Measurements from ENCODE around the gene CALML5.

Gene CALML5

DNA sequence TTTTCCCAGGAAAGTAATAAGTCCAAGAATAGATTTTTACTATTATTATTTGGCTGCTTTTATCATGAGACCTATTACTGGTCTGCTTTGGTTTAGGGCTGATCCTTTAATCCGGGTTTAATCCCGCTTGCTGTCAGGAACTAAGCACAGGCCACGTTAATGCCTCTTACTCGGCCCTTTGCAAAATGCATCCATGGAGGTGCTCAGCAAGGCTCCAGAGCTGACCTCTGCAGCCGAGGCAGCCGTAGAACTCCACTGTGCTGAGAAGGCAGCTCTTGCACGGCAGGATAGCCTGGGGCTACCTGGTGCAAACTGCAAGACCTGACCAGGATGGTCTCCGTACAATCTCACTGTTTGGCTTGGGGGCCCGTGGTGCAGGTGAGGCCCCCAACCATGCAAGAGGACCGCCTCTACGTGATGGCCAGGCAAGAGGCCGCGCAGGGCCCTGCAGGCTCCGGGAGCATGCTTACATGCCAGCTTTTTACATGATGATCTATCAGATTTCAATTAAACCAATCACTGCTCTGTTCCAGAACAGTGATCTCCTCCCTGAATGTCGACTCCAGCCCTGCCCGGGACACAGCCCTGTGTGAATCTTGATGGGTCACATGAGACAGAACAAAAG lies 15.0 kb upstream of the CALML5 start:
- no peak for DNase-seq

DNA sequence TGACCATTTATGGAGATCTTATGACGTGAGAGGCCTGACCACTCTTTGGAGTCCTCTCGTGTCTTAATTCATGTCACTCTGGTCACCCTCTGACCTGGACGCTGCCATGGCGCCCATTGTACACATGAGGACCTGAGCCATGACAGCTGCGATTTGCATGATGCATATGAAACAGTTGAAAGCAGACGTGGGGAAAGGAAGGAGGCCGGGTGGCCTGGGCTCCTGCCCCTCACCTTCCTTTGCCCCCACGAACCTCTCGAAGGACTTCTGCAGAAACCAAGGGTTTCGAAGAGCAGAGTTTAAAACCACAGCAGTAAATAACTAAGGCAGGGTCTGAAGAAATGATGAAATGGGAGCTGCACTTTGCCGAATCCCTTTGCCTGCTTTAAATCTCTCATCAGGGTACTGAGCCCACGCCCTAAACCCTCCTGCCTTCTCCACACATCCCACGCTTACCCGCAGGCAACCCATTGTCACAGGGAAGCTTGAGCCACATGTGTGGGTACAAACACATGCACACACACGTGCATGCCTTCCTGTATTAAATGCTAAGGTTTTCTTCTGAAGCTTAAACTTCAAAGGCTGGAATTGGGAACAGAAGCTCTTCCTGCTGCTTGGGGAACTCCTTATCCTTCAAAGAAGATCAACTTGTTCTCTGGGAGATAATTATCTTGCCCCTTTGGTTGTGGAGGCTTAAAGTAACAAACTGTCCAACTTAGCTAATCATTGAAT lies 13.7 kb upstream of the CALML5 start:
- no peak for DNase-seq

DNA sequence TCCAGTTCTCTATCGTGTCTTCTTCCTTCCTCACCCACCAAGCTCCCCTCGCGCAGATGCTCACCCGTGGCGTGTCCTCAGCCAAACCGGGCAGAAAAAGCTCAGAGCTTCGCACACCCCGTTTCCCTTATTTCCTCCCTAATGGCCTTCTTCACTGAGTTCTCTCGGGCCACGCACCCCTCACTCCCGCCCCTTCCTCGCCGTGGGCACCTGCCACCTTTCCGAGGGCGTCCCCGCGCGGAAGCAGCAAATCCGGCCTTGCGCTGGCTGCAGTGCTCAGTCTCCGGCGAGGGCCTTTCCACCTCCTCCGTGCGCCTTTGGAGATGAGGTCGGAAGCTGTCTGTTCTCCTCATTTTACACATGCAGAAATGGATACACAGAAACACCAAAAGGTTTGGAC lies 13.0 kb upstream of the CALML5 start:
- no peak for DNase-seq

DNA sequence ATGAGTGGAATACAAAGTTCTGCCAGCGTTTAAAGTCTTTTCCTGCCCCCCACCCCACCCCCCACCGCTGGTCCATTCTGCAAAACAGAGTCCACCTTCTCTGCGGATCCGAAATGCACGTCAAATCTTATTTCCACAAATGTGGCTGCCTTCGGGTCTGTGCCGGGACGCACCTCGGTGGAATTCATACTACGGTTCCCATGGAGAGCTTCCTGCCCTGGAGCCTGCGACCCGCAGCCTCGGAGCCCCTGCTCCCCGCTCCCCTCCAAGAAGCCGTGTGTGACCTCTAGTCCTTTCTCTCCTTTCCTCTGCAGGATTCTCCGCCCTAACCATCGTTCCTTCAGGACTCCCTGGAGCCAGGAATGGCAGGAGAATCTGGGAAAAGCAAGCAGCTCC lies 12.5 kb upstream of the CALML5 start:
- DNase-seq: no peak

DNA sequence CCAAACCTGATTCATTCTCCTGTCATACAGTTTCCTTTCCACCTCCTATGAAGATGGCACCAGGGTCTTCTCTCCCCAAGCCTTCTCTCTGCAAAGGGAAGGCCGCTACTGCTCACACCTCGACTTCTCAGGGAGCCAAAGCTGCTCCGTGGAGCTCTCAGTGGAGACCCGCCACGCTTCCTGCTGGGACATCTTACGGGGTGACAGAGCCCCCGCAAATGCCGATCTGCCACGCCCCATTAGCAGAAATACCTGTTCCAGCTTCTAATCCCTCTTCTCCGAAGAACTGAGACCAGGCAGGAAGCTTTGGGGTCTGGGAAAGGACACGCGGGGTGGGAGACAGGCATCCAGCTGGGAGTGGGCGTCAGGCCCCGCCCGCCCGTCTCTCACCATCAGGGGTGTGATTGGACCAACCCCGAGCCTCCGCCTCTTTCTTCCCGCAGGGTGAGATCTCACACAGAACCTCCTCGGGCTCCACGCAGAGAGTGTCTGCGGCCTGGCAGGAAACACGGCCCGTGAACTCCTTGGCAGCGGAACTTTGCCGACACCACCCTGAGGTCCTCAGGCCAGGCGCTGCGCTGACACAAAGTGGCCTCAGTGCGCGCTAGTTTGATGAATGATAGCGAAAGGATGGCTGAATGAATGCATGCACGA lies 12.0 kb upstream of the CALML5 start:
- DNase-seq: no peak

DNA sequence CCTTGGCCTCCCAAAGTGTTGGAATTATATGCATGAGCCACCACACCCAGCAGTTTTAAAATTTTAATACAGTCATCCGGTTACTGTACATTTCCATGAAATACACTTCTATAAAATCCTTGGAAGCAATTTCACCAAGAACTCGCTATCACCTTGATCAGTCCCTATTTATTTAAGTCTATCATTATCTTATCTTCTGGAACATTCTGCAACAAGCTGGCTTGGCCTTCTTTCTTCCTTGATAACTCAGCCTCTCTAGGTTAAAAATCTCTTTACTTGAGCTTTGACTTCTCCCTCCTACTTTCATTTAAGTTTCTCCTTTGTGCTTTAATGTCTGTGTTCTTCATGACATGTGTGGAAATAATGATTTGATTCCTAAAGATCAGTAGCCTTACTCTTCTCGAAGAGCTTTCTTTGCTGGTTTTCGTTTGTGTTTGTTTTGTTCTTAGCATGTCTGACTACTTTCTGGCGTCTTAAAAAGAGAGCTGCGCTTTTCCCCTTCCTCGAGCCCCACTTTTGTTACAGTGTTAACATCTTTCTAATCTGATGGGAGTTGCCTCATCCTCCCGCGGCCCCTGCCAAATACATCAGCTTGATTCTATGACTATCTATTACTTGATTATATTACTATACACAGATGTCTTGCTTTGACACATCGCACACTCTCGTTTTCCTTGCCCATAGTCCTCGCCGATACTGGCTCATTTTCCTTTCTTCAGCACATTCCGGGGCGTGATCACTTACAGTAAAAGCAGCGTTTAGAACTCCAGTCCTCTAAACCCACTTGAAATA lies 11.1 kb upstream of the CALML5 start:
- DNase-seq: no peak

DNA sequence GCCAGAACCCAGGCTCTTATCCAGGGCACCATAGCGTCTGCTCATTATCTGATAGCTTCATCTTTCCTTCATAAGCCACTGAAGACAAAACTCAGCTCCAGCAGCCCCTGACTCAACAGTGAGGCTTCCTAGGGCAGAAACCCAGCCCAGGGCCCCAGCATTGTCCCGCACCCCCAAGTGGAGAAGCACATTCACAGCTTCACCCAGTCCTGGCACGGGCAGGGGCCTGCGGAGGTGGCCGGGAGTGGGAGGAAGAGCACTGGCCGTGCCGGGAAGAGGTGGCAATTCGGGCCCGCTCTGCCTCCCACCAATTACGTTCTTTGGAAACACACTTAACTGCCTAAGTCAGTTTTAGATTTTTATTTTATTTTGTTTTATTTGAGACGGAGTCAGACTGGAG lies 10.3 kb upstream of the CALML5 start:
- no peak for DNase-seq

DNA sequence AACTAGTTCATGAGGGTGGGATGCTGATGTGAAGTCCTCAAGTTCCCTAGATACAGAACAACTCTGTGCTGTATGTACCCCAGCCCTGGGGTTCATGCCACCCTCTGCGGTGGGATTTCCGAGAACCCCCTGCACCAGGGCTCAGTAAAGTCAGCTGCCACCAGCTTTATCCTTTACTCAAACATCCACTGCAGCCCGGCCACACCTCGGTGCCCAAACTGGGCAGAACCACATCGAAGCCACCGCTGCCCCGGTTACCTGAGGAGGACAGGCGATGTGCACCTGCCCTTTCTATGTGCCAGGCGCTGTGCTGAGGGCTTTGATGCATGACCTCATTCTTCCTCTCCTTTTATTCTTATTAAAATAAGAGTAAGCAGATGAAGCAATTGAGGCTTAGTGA lies 9.9 kb upstream of the CALML5 start:
- no peak for DNase-seq

DNA sequence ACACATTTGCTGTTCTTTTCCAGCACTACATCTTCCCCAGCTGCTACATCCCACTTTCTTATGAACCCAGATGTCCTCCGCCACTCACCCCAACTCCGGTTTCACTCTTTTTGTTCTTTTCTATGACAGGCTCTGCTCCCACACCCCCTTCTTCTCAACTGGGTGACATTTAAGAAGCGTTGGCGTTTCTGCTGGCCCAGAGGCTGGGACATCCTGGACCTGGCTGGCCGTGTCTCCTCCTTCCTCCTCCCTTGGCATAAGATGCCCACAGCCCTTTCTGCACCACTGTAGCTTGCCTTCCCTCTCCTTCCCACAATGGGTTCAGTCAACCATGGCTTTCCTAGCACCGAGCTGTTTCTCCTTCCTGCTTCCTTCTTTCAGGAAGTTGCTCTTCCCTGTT lies 9.4 kb upstream of the CALML5 start:
- DNase-seq: no peak

DNA sequence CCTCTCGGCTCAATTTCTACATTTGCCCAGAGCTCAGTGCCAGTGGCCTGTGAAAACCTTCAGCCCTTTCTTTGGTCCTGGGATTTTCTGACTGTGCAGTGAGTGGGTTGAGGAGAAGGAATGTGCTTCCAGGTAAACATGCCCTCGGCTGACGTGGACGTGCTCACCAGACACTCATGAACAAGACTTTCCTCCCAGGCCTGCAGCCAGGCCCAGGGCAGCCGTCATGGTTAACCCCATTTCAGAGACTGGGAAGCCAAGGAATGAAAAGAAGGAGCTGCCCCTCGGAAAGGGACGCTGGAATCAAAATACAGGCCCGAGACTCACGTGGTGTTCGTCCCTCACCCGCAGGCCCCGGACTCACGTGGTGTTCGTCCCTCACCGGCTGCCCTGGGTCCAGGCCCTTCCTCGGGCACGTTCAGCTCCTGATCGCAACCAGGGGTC lies 8.8 kb upstream of the CALML5 start:
- DNase-seq: no peak

DNA sequence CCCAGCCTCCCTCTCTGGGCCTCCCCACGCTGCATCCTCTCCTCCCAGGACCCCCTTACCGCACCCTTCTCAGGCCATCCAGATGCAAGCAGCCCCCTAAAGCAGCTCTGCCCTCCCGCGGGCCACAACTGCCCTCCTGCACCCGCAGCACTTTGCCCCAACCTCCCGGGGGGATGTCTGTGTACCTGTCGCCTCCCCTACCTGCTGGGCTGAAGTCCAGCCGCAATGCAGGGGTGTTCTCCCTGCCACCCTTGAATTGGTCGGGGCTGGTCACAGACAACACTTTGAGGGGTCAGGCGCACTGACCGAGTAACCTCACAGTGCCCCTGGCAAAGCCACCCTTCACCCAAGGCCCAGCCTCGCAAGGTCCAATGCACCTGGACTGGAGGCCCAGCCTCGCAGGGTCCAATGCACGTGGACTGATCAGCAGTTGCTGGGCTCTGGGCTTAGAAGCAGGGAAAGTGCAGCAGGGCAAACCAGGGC lies 8.3 kb upstream of the CALML5 start:
- no peak for DNase-seq

DNA sequence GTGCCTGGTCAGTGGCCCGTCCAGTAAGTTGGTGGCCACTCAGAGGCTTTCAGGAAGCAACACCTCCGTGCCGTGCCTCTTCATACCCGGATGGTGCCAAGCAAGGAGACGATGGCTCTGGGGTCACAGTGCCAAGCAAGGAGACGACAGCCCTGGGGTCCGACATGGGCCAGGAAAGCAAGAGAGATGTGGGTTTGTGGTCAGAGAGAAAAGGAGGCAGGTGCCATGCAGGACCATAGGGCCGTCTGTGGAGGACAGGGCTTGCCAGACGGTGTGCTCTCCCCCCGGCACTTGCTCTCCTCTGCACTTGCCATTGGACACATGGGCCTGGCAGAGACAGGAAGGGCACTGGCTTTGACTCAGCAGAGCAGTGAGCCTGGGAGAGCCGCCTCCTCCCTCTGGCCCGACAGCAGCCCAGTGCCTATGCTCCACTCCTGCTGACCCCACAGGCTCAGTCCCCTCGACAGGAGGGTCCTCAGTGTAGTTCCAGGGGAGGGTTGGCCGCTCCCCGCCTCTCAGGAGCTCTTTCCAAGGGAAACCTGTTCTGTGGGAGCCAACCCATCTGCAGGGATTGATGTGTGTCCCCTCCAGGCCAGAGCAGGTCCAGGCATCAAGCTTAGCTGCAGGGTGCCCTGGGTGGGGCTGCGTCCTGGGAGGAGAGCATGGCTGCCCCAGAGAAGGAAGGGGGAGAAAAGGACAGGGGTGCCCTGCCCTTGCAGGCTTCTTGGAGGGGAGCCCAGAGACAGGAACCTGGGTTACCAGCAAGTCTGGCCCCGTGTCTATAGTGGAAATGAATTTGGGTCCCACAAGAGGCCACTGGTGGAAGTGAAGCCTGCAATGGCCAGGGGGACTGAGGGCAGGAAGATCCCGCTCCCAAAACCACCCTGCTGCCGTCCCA lies 7.6 kb upstream of the CALML5 start:
- no peak for DNase-seq

DNA sequence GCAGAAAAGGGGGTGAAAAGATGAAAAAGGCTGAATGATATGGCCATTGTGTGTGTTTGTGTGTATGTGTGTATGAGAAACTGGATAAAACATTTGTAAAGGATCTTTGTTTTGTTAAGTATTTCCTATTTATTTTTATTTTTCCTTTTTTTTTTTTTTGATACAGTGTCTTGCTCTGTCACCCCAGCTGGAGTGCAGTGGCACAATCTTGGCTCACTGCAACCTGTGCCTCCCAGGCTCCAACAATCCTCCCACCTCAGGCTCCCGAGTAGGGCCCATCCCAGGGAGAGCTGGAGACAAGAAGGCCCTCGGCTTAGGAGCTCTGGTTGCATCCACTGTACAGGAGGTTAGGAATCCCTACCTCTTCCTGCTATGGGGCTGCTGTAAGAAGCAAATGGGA lies 6.9 kb upstream of the CALML5 start:
- no peak for DNase-seq

DNA sequence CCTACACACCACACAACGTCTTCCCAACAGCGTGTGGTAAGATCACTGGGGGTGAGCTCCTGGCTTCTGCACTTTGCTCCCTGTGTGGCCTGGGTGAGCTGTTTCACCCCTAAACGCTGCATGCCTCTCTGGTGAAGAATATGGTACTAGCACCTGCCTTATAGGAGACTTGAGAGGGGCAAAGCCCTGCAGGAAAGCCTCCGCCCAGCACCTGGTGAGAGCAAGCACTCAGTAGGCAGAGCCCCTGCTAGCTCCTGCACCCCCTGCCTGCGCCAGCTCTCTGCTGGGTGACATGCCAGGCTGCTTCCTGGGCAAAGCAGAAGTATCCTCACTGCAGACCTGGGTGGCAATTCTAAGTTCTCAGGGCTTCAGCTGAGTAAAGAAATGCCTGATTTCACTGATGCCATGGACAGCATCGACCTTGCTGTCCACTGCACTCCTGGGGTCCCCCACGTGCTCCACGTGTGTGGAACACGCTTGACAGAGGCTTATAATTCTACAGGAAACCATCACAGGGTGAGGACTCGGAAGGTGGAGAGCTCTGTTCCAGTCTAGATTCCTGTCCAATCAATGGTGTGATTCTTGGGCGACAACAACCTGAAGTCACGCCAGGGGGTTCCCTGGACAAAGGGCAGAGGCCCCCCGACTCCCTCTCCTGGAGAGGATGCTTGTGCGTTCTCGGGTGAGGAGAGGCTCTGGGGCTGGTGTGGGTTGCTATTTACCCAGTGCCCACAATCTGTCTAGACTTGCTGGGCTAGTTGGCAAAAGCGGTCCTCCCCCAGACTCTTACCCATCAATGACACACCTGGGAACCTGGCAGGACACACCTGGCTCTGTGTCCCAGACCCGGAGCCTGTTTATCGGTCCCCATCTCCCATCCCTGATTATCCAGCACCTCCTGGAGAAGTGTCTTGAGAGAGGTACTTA lies 5.0 kb upstream of the CALML5 start:
- DNase-seq: no peak

DNA sequence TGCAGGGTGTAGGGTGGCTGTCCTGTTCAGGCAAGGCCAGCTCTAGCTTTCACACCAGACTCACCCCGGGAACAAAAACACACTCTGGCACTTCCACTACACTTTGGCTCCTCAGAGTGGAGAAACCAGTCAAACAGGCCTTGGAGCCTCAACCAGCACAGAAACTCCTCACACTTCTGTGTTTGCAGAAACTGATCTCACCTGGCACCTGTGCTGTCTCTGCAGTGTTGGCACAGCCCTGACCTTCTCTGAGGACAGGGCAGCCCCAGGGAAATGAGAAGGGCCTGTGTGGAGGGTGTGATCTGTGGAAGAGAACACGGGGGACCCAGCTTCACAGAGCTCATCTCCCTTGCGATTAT lies 4.1 kb upstream of the CALML5 start:
- DNase-seq: no peak

DNA sequence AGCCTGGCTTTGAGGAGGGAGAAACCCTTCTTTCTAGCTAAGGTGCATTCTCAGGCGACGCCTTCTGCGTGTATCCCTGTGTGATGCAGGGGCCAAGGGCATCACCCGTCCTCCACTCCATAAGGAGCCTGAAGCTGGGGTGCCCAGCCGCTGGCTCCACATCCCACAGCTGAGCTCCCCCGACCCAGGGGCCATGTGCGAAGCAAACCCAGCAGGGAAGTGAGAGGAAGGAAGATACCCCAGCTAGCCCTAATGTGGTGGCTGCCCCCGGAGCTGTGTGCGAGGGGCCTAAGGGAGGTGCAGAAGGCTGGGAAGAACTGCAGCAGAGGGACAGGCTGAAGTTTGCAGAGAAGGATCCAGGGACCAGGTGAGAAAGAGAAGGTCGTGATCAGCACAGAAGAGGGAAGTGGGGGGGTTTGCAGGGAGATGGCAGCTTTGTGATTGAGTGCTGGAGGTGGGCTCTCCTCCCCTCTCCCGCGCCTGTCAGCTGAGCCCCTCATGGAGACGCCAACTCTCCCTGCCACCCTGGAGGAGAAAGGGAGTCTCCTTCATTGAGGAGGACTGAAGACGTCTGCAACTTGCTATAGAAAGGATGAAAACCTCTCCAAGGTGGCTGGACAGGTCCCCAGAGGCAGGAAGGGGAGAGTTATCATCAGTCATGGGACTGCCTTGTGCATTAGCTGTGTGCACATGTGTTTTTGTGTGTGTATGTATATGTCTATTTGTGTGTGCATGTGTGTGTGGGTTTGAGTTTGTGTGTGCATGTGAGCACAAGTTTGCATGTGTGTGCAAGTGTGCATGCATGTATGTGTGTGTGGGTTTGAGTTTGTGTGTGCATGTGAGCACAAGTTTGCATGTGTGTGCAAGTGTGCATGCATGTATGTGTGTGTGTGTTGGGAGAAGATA lies 3.5 kb upstream of the CALML5 start:
- DNase-seq: no peak

DNA sequence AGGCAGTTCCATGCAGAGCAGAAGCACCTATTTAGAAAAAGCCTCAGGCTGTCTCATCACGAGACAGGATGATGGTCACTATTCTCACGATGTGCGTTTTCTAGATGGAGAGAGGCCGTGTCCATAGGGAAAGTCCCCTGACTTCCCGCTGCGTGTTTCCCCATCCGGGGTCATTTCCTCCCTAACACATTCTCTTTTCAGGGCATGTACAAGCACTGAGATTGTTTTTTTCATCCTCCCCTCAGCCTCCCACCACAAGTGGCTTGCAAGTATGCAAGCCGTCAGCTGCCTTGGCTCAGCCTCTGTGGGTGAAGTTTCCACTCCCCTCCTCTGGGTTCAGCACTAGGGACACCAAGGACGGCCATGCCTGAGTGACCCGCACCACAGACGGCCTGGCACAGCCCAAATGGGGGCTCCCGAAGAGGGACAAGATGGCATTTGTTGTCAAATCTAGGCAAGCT lies 2.7 kb upstream of the CALML5 start:
- no peak for DNase-seq

DNA sequence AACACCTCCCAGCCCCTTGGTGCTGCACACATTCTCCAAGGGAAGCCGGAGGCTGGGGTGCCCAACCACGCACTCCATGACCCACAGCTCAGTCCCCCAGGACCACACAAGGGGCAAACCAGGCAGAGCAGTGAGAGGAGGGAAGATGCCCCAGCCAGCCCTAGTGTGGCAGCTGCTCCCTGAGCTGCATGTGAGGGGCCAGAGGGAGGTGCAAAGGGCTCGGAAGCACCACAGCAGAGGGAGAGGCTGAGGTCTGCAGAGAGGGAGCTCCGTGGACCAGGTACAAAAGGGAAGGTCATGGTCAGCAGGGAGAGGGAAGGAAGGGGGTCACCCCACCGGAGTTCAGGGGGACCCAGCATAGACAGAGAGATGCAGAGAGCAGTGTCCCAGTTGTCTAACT lies 1.5 kb upstream of the CALML5 start:
- DNase-seq: no peak

DNA sequence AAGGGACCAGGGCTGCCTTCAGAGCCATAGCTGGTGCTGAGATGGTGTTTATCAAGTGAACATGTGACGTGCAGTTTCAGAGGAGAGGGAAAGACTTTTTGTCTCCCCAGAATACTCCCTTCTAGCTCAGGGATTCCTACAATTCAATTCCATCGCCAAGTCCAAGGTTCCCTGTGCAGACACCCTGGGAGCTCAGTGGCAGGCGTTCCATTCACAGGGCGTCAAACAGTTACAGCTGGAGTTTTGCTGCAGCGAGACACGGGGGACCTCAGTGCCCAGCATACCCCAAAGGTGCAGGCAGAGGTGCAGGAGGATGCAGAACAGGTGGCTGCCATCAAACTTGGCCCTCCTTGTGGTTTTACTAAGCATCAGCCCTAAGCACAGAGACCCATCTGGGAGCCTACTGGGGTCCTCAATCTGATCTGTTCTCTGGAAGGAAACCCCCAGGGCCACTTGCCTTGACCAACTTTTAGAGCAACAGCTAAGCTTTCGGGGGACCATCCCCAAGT lies 846 bp upstream of the CALML5 start:
- no peak for DNase-seq

All from HCEC 1CT (cell line).